SK-N-SH (cell line): Measurements from ENCODE around the gene KCNQ4. TPM values are rescaled to one million over a fixed set of nuclear protein-coding genes. Genes with fewer than 3 reads are reported as not detected.

Source experiments
- CTCF ChIA-PET: fragments of 300-600, 350-600 bp; formaldehyde crosslinking; extraction: SDS; loops from one replicate; lab custom pipeline; 2021; lab: Yijun Ruan, JAX
- POLR2A ChIA-PET: fragments of 350-600 bp; sonication (Branson Sonifier 250); formaldehyde crosslinking; extraction: SDS; loops from one replicate; lab custom pipeline; 2020; ENCODE audit warnings: antibody characterized with exemption, inconsistent platforms; lab: Yijun Ruan, JAX
- DNase-seq: peaks from one replicate; pipeline ENCODE4 v3.0.0; 2012
- H2AFZ ChIP-seq: fragments of 200-600 bp; sonication (generic); 2 replicates; pipeline ENCODE4 v1.8.1; 2016; ENCODE audit warnings: antibody characterized with exemption, mild to moderate bottlenecking, low read depth
- H3F3A ChIP-seq: fragments of 200-600 bp; sonication (generic); replicated peaks from 2 replicates; pipeline ENCODE3; 2016; ENCODE audit warnings: antibody characterized with exemption, mild to moderate bottlenecking; ENCODE audit not compliant: insufficient read depth
- H3K27ac ChIP-seq, 2 experiments: fragments of 200-500 bp in 1 of 2; fragments of 200-600 bp in 1 of 2; sonication (Bioruptor generic) in 1 of 2; sonication (generic), shearing (Covaris generic) in 1 of 2; 2 replicates each; pipeline versions ENCODE4 v1.5.1 to v1.6.1; 2014 to 2016; ENCODE audit warnings: low read depth in 2 of 2, inconsistent platforms in 1 of 2, low read length in 1 of 2, mild to moderate bottlenecking in 1 of 2, mixed read lengths in 1 of 2
- H3K27me3 ChIP-seq: fragments of 200-600 bp; sonication (generic), shearing (Covaris generic); 2 replicates; pipeline ENCODE4 v1.6.1; 2016; ENCODE audit warnings: mixed run types; ENCODE audit not compliant: insufficient read depth
- H3K36me3 ChIP-seq, 2 experiments: fragments of 200-500 bp in 1 of 2; fragments of 200-600 bp in 1 of 2; sonication (Bioruptor generic) in 1 of 2; sonication (generic) in 1 of 2; replicated peaks in 1 of 2; 2 replicates each; pipeline versions ENCODE3 to v1.5.1; 2014 to 2016; ENCODE audit warnings: low read length in 1 of 2, mild to moderate bottlenecking in 1 of 2; ENCODE audit not compliant: insufficient read depth in 2 of 2, control insufficient read depth in 1 of 2
- H3K4me1 ChIP-seq, 2 experiments: fragments of 200-500 bp in 1 of 2; fragments of 200-600 bp in 1 of 2; sonication (Bioruptor generic) in 1 of 2; sonication (generic), shearing (Covaris generic) in 1 of 2; 2 replicates each; pipeline versions ENCODE4 v1.5.1 to v1.6.1; 2014 to 2016; ENCODE audit warnings: low read depth in 1 of 2, low read length in 1 of 2, mixed run types in 1 of 2; ENCODE audit not compliant: insufficient read depth in 2 of 2, control insufficient read depth in 1 of 2
- H3K4me2 ChIP-seq: fragments of 200-600 bp; sonication (generic), shearing (Covaris generic); 2 replicates; pipeline ENCODE4 v1.6.1; 2017; ENCODE audit warnings: mixed run types
- H3K4me3 ChIP-seq, 2 experiments: fragments of 200-500 bp in 1 of 2; fragments of 200-600 bp in 1 of 2; sonication (Bioruptor generic) in 1 of 2; sonication (generic), shearing (Covaris generic) in 1 of 2; 2 replicates each; pipeline versions ENCODE4 v1.5.1 to v1.8.1; 2014 to 2016; ENCODE audit warnings: low read depth in 2 of 2, inconsistent platforms in 1 of 2, low read length in 1 of 2, mild to moderate bottlenecking in 1 of 2, mixed read lengths in 1 of 2, moderate library complexity in 1 of 2
- H3K79me2 ChIP-seq: fragments of 200-600 bp; sonication (generic); 2 replicates; pipeline ENCODE4 v1.8.1; 2017; ENCODE audit warnings: mild to moderate bottlenecking; ENCODE audit not compliant: insufficient read depth
- H3K9ac ChIP-seq: fragments of 200-600 bp; sonication (generic); 2 replicates; pipeline ENCODE4 v1.6.1; 2017; ENCODE audit warnings: mixed run types
- H3K9me2 ChIP-seq: fragments of 200-600 bp; sonication (generic); 2 replicates; pipeline ENCODE4 v1.6.1; 2017; ENCODE audit warnings: mixed run types
- H3K9me3 ChIP-seq: fragments of 200-600 bp; sonication (generic); 2 replicates; pipeline ENCODE4 v1.6.1; 2017; ENCODE audit warnings: mixed run types, mild to moderate bottlenecking, moderate library complexity
- H4K20me1 ChIP-seq: fragments of 200-600 bp; sonication (generic); 2 replicates; pipeline ENCODE4 v1.6.1; 2017; ENCODE audit warnings: mild to moderate bottlenecking, mixed run types; ENCODE audit not compliant: insufficient read depth
- ELF1 ChIP-seq: IDR thresholded peaks from 2 replicates; pipeline ENCODE4 v1.4.0; 2012
- EP300 ChIP-seq, 2 experiments: IDR thresholded peaks; 2 replicates each; pipeline versions ENCODE4 v1.4.0 to v1.6.1; 2012; ENCODE audit warnings: borderline replicate concordance in 1 of 2, low read depth in 1 of 2, low read length in 1 of 2
- EZH2phosphoT487 ChIP-seq: fragments of 200-600 bp; sonication (generic); IDR thresholded peaks from 2 replicates; pipeline ENCODE4 v1.6.1; 2017; ENCODE audit warnings: low read depth, mixed run types, mild to moderate bottlenecking, antibody characterized with exemption, moderate library complexity, borderline replicate concordance
- GABPA ChIP-seq: IDR thresholded peaks from 2 replicates; pipeline ENCODE4 v1.4.0; 2012; ENCODE audit warnings: low read depth, mild to moderate bottlenecking
- JUND ChIP-seq: IDR thresholded peaks from 2 replicates; pipeline ENCODE4 v1.4.0; 2012
- MXI1 ChIP-seq: IDR thresholded peaks from 2 replicates; pipeline ENCODE4 v1.6.1; 2012; ENCODE audit warnings: mild to moderate bottlenecking, low read depth, low read length, improper control_type of control experiment
- NFIC ChIP-seq: IDR thresholded peaks from 2 replicates; pipeline ENCODE4 v1.4.0; 2012; ENCODE audit warnings: borderline replicate concordance
- POLR2AphosphoS5 ChIP-seq: IDR thresholded peaks from 2 replicates; pipeline ENCODE4 v1.6.1; 2012; ENCODE audit warnings: low read depth, low read length
- RCOR1 ChIP-seq: fragments of 150-350 bp; IDR thresholded peaks from 2 replicates; pipeline ENCODE4 v1.6.1; 2017; ENCODE audit warnings: antibody characterized with exemption, low read length
- REST ChIP-seq: IDR thresholded peaks from 2 replicates; pipeline ENCODE4 v1.6.1; 2012; ENCODE audit warnings: mild to moderate bottlenecking, low read depth, low read length, moderate library complexity
- TAF1 ChIP-seq: IDR thresholded peaks from 2 replicates; pipeline ENCODE4 v1.6.1; 2012; ENCODE audit warnings: low read depth, mild to moderate bottlenecking, low read length, moderate library complexity, borderline replicate concordance
- USF1 ChIP-seq: IDR thresholded peaks from 2 replicates; pipeline ENCODE4 v1.4.0; 2012; ENCODE audit warnings: low read depth, borderline replicate concordance
- WGBS: methylation state at CpG from one replicate; pipeline ENCODE4 v1.1.6; 2017; ENCODE audit warnings: low lambda C conversion rate; 5-methylcytosine and 5-hydroxymethylcytosine counted together
- polyA plus RNA-seq, 3 experiments: library from polyadenylated mRNA; depleted of rRNA; stranded (reverse); fragments of >200 nt; gene quantifications; 2 replicates each; pipeline ENCODE4 v1.2.3, GENCODE V29; 2012
- TF ChIP-seq, protein P1 (sequence below): fragments of 150-350 bp; IDR thresholded peaks from 2 replicates; pipeline ENCODE4 v1.6.1; 2016; ENCODE audit warnings: mild to moderate bottlenecking, low read depth, low read length
- TF ChIP-seq, protein P2 (sequence below): IDR thresholded peaks from 2 replicates; pipeline ENCODE4 v1.4.0; 2012; ENCODE audit warnings: low read depth, borderline replicate concordance
- TF ChIP-seq, protein P3 (sequence below): IDR thresholded peaks from 2 replicates; pipeline ENCODE4 v1.4.0; 2012; ENCODE audit warnings: low read depth

KCNQ4 gene
- polyA plus RNA-seq, 1 of the 3 experiments (the other 2 are of a cell fraction): 0.15 TPM

DNA sequence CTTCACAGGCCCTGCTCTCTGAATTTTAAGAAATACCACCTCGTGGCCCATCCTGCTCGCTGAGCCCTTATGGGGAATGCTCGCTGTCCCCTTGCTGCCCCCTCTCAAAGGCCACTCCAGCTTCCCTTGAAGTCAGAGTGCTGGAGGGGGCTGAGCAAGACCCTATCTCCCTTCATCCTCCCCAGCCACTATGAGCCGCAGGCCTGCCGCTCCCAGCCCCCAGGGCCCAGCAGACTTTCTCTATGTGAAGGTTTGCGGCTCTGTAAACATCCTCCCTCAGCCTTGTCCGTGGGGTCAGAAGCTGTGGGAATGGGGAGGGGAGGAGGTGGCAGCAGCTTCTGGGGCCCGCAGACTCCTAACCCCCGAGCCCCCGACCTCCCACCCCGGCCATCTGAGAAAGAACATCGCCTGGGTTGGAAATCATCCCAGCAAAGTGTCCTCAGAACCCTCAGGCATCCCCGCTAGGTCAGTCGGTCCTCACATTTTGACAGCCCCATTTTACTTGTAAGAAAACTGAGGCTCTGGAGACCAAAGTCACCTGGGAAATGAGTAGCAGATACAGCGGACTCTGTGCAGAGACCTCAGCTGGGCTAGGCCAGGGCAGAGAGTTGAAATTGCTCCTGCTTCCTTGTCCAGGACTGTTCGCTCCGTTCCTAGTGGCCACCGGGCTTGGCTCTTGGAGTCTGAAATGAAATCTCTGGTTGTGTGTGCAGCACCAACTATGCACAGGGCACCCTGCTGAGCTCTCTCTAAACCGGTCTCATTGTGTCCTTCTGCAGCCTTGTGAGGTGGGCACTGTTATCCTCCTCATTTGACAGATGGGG, 4.4 kb downstream of the KCNQ4 start:
- H3K9me2 ChIP-seq: no peaks in the 10 kb centered on the region
- no peak overlapping the region for H3K4me3 ChIP-seq
- no peak overlapping the region for H3K27ac ChIP-seq
- no peaks in the 10 kb centered on the region for H3K27me3 ChIP-seq
- no peak for DNase-seq
- H4K20me1 ChIP-seq: no peaks in the 10 kb centered on the region
- no peak overlapping the region for H3K9ac ChIP-seq
- H3K4me2 ChIP-seq: no peak overlapping the region
- H2AFZ ChIP-seq: no peak overlapping the region
- TF ChIP-seq, protein P1, sequence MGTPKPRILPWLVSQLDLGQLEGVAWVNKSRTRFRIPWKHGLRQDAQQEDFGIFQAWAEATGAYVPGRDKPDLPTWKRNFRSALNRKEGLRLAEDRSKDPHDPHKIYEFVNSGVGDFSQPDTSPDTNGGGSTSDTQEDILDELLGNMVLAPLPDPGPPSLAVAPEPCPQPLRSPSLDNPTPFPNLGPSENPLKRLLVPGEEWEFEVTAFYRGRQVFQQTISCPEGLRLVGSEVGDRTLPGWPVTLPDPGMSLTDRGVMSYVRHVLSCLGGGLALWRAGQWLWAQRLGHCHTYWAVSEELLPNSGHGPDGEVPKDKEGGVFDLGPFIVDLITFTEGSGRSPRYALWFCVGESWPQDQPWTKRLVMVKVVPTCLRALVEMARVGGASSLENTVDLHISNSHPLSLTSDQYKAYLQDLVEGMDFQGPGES: no peak
- TF ChIP-seq, protein P2, sequence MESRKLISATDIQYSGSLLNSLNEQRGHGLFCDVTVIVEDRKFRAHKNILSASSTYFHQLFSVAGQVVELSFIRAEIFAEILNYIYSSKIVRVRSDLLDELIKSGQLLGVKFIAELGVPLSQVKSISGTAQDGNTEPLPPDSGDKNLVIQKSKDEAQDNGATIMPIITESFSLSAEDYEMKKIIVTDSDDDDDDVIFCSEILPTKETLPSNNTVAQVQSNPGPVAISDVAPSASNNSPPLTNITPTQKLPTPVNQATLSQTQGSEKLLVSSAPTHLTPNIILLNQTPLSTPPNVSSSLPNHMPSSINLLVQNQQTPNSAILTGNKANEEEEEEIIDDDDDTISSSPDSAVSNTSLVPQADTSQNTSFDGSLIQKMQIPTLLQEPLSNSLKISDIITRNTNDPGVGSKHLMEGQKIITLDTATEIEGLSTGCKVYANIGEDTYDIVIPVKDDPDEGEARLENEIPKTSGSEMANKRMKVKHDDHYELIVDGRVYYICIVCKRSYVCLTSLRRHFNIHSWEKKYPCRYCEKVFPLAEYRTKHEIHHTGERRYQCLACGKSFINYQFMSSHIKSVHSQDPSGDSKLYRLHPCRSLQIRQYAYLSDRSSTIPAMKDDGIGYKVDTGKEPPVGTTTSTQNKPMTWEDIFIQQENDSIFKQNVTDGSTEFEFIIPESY: no peak
- no peak for TF ChIP-seq ELF1
- TF ChIP-seq, all 33 proteins: peak for 0
- ChIA-PET POLR2A (no interaction called here), CTCF (interaction anchor here (1.2 to 1.9 kb wide), 3 partner anchors 13 to 165 kb away, joined by 3 to 8 read pairs (median 5); no protein-coding TSS in a partner anchor)
- H3K4me1 ChIP-seq: peaks cover 0 to 4% of the 10 kb centered on the region in 2 experiments; a peak in 1 of 4 replicates
- H3K36me3 ChIP-seq: no peaks in the 10 kb centered on the region
- 90% methylated on average over 13 of the region's 19 CpGs for whole genome bisulfite sequencing
- H3F3A ChIP-seq: no peaks in the 10 kb centered on the region
- no peaks in the 10 kb centered on the region for H3K79me2 ChIP-seq
- no peaks in the 10 kb centered on the region for H3K9me3 ChIP-seq

DNA sequence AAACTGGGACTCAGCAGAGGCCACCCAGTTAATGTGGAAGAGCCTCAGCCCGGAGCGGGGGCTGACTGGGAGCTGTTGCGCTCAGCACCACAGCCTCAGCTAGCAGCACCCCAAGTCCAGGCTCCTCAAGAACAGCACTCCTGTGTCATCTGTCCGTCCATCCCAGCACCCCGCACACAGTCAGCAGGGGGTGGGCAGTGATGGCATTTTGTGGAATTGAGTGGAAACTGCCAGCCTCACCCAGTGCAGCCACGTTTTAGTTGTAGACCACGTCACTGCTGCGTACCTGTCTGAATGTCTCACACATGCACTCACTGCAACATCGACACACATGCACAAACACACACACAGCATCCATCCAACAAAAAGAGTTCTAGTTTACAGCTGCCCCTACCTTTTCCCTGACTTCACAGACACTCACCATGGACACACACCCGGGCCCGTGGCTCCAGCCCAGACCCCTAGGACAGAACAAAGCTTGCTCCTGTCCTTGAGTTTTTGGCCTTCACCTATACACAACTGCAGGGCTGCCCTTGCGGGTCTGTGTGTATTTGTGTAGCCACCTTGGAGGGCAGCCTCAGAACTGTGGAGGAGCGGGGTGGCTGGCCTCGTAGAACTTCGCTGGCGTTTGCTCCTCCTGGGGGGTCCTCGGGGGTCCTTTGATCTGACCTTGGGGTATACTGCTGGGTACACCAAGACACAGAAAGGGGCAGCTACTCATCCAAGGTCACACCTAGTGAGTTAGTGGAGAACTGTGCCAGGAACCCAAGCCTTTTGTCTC, 5.2 kb downstream of the KCNQ4 start:
- no peaks in the 10 kb centered on the region for H3K9me2 ChIP-seq
- H2AFZ ChIP-seq: no peak overlapping the region
- ChIA-PET POLR2A (no interaction called here), CTCF (interaction anchor here (1.5 to 1.9 kb wide), 2 partner anchors 14 to 61 kb away, joined by 5 to 8 read pairs; no protein-coding TSS in a partner anchor)
- DNase-seq: no peak
- no peak overlapping the region for H3K27ac ChIP-seq
- no peaks in the 10 kb centered on the region for H3K9me3 ChIP-seq
- H3K4me3 ChIP-seq: no peak overlapping the region
- H3F3A ChIP-seq: no peaks in the 10 kb centered on the region
- WGBS: 91% methylated on average over 15 of the region's 17 CpGs
- H3K27me3 ChIP-seq: no peaks in the 10 kb centered on the region
- H3K4me1 ChIP-seq: no peaks in the 10 kb centered on the region
- no peak overlapping the region for H3K9ac ChIP-seq
- H4K20me1 ChIP-seq: no peaks in the 10 kb centered on the region
- H3K36me3 ChIP-seq: no peaks in the 10 kb centered on the region
- no peak overlapping the region for H3K4me2 ChIP-seq
- no peaks in the 10 kb centered on the region for H3K79me2 ChIP-seq
- TF ChIP-seq RCOR1: no peak
- no peak for TF ChIP-seq GABPA
- no peak for TF ChIP-seq EP300 (IDR thresholded peaks at IDR 0.05; ENCODE audit: borderline replicate concordance in 1 of 2, low read depth in 1 of 2, low read length in 1 of 2)
- TF ChIP-seq POLR2AphosphoS5: no peak
- TF ChIP-seq MXI1: no peak
- TF ChIP-seq TAF1: no peak
- TF ChIP-seq REST: no peak
- TF ChIP-seq EZH2phosphoT487: no peak
- TF ChIP-seq, protein P3, sequence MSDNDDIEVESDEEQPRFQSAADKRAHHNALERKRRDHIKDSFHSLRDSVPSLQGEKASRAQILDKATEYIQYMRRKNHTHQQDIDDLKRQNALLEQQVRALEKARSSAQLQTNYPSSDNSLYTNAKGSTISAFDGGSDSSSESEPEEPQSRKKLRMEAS: no peak
- no peak for TF ChIP-seq JUND
- no peak for TF ChIP-seq USF1
- no peak for TF ChIP-seq NFIC
